ACHN (cell line): ENCODE results near the gene PCDH1.

Experiments
- DNase-seq: peaks from one replicate; pipeline ENCODE4 v3.0.0-alpha.2; 2015
- in situ Hi-C: cut with HindIII; loops from 2 replicates; pipeline ENCODE4 v1.10.0; 2017; ENCODE audit warnings: low sequenced_read_pairs, low pct_ligation_motif_present, low pct_unique_long_range_greater_than_20kb

PCDH1 gene

DNA sequence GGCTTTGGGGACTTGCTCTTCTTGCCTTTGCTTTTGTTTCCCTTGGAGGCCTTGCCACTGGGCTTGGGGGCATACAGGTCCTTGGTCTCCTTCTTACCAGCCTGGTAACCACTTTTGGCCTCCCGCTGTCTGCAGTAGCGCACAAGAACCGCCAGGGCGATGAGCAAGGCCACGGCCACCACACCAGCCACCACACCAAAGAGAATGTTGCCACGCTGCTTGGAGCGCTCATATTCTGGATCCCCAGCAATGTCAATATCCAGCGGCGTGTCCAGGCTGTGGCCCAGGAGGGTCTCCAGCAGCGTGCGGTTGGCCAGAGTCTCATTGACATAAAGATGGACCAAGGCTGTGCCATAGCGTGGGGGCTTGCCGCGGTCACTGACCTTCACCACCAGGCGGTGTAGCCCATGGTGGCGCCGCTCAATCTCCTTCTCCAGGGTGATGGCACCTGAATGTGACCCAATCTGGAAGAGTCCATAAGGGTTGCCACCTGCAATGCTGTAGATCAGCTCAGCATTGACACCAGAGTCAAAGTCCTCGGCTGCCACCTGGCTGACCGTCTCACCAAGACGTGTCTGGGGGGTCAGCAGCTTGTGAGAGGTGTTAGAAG, 14.5 kb downstream of the PCDH1 start:
- in situ Hi-C loops: no loop called here
- no peak for DNase-seq

DNA sequence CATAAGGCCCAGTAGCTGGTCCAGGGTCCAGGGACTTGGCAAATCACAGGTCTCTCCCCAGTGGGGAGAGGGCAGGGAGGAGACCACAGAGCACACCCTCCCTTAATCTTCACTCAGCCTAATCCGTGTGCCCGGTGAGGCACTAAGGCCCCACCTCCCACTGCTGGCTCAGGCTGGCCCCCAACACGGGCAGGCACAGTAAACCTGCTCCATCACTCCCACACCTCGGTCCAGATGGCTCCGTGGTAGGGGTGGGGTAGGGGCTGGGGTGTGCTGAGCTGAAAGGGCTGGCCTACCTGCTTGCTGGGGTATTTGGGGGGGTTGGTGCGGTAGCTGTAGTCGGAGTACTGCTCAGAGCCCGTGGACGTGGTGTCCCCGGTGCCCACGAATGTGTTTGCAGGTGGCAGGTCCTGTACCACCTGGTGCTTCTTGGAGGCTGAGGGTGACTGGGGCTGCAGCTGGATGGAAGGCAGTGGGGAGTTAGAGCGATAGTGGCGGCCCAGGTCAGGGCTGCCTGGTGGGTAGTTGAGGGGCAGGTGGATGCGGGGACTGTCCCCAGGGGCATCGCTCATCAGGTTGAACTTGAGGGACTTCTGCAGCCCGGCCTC, 15.2 kb downstream of the PCDH1 start:
- in situ Hi-C loops: no loop called here
- no peak for DNase-seq

GRCh38 chr5:141861194-141861593, 17.0 kb downstream of the PCDH1 start:
- in situ Hi-C loops: no loop called here
- no peak for DNase-seq

- in situ Hi-C loops: no loop called here
- DNase-seq: no peak
These were observed 20.0 kb downstream of the PCDH1 start for GRCh38 chr5:141858079-141858765.

DNA sequence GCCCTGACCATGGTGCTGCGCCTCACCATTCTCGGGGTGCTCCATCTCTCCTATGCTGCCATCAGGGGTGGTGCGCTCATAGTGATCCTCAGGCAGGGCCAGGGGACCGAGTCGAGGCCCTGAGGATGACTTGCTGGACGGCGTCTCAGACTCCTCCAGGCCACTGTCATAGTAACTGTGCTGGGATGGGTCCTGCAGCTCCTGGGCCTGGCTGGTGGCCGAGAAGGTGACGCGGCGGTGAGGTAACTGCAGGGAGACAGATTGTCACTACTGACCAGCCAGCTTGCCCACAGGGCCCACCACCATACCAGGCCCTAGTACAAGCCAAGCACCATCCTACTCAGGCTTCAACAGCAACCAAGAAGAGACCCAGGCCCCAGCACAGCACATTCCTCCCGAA, 21.0 kb downstream of the PCDH1 start:
- in situ Hi-C loops: no loop called here
- DNase-seq: no peak

GRCh38 chr5:141856037-141856790, 22.0 kb downstream of the PCDH1 start:
- no peak for DNase-seq
- in situ Hi-C loops: no loop called here

DNA sequence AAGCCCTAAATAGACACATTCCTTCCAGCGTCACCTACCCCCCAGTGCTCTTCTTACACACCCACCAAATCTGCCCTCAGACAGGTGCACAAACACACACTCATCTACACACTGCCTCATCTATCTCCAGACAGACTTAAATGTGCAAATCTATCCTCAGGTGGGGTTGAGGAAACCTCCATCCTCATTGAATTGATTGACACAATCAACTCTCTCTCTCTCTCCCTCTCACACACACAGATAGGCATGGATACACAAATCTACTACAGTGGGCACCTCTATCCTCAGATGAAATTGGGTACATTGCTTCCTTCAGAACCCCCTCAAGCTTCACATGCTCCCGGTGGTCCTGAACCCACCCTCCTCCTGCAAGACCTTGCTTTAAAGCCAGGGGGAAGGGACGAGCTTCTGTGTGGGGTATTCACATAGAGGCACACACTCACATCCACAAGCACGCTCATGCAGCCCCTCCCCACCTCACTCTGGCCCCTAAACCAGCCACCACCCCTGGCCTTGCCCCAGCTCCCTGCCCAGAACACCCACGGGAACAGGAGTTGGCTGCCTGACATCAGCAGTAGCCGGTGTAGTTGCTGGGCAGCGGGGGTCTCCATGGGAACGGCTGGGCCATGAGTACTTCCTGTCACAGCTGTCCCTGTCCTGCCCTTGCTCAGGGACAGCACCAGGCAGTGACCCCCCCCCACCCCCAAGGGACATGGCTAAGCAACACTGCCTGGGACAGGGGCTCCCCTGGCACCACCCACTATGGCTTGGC, 22.8 kb downstream of the PCDH1 start:
- DNase-seq: no peak
- in situ Hi-C loops: no loop called here

DNA sequence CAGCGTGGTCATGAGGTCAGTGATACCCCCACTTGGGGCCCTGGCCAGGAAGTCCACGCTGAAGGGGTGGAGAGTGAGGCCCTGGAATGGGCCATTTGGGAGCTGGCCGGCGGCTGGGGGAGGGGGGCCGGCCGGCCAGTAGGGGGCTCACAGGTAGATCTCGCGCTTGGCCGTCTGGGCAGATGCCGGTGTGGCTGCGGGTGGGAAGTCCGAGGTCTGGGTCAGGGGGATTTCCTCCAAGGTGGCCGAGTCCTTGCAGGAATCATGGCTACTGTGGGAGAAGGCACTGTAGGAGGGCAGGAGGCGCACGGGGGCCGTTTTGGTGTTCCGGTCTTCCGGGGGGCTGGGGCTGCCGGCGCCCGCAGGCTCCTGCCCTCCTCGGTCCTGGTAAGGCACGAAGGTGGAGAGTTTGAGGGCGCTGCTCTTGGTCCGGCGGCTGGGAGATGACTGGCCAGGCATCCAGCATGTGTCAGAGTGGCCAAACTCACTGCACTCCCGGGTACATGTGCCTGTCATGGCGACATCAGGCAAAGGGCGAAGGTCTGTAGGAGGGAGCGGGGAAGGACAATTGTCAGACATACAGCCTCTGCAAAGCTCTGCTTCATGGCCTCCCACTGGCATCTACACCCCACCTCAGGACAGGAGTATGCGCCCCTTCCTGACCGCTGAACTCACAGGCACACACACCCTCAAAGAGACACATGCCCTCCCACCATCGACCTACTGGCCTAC, 24.1 kb downstream of the PCDH1 start:
- in situ Hi-C loops: no loop called here
- DNase-seq: no peak

DNA sequence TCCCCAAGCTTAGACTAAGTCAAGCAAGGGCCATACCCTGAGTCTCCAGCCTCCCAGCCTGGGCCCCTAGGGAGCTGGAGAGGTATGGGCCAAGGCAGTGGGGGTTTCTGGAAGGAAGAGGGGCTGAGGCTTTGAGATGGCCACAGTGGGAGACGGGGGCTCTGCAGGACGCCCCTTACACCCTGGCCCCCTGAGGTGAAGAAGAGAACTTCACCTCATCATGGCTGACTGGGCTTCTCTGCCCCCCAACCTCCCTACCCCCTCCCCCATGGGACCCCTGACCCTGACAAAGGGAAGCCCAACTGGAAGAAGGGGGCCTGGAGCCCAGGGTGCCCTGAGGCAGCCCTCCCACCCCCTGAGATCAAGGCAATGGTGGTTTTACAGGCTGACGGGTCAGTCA, 25.8 kb downstream of the PCDH1 start:
- in situ Hi-C loops: no loop called here
- no peak for DNase-seq

DNA sequence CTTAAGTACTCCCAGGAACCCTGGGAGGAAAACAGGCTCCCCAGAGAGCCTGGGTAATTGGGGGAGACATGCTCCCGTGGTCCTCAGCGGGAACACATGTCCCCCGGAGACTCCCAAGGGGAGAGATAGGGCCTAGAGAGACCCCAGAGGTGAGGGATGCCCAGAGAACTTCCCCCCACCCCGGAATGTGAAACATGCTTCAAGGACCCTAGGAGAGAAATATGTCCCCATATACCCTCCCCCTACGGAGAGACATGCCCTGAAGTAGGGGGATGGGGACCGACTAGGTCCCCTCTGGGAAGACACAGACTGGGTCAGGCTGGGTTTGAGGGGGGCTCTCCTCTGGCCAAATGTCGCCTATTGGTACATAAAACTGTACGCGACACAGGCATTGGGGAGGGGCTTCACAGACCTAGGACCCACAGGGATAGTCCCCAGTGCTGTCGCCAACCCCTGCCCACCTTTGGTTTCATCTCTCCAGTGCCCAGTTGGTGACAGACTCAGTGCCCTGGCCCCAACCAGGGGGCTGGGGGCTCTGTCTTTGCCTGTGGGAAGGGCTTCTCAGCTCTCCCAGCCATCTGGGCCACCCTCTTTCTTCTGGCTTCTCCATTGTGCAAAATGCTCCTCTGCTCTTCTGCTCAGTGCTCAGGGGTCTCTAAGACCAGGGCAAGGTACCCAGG, 26.9 kb downstream of the PCDH1 start:
- DNase-seq: no peak
- in situ Hi-C loops: no loop called here

DNA sequence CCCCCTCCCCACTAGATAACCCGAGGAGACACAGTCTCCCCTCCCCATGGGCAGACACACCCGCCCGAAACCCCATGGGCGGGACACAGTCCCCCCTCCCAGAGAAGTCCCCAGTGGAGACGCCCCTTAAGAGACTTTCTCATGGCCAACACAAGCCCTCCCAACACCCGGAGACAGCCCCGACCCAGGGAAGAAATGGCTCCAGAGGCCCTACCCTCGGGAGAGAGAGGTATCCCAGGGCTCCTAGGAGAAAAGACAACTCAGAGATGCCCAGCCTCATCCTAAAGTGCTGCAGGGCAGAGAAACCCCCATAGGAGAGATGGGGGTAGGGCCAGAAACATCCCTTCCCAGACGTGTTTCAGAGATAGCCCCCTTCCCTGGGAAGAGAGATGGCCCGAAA, 27.4 kb downstream of the PCDH1 start:
- in situ Hi-C loops: no loop called here
- DNase-seq: no peak

DNA sequence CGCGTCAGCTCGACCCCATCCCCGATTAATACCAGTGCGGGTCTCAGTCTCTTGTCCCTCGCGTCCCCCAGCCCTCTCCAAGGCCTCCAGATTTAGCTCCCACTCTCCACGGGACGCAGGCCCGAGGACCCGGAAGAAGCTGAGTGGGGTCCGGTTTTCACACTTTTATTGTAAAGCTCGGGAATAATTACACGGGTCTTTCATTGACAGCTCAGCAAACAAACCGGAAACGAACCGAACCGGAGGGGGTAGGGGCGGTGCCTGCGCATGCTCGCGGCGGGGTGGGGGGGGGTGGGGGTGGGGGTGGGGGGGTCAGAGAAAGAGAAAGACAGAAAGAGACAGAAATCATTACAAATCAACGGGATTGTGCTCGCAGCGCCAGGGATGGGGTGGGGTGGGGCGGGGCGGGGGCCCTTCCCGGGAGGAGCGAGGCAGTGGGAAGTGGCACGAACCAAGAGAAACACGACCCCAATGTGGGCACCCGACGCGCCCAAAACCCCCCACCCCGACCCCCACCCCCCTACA, 27.9 kb downstream of the PCDH1 start:
- in situ Hi-C loops: no loop called here
- peak; percentile 30 for DNase-seq

- DNase-seq: peak; percentile 69
- in situ Hi-C loops: no loop called here
These were observed 28.6 kb downstream of the PCDH1 start for GRCh38 chr5:141849415-141850243.

DNA sequence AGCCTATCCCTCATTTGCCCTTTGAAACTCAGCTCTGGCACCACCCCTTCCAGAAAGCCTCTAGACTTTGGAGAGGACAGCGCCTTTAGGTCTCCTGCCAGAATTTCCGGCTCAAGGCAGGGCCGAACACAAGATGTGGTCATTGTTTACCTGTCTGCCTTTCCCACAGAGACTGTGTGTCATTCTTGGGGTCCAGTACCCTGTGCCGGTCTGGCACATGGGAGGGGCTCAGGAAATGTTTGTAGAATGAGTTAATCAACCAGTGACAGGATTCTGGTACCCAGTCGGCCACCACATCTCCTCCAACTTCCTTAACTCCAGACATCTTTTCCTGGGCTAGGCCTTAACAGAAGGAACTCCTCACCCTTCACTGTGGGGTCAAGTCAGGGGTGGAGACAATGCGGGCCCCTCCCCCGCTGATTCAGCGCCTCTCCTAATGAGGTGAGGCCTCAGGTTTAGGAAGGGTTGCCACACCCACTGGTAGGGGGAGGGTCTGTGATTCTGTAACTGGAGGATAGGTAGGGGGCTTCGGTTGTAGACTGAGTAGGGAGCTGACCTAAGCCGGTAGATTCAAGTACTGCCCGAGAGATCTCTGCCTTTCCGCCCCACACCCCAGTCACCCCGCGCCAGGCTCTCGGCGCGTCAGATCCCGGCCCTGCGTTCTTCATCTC, 29.3 kb downstream of the PCDH1 start:
- peak; percentile 46 for DNase-seq
- in situ Hi-C loops: no loop called here

DNA sequence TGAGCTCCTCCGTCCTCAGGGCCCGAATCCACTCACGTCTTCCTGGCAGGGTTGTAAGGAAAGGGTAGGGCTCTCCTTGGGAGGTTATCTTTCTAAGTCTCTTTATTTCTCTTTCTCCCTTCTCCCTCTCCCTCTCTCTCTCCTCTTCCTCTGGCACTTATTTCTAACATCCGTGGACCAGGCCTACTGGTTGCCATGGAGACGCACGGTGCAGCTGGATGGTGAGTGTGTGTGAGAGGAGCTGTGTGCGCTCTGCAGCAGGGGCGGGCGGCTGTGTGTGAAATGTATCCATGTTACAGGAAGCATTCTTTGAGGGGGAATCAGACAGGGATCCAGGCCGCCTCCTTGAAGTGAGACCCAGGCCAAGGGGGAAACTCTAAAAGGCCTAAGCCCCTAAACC, 32.2 kb downstream of the PCDH1 start:
- DNase-seq: no peak
- in situ Hi-C loops: no loop called here

DNA sequence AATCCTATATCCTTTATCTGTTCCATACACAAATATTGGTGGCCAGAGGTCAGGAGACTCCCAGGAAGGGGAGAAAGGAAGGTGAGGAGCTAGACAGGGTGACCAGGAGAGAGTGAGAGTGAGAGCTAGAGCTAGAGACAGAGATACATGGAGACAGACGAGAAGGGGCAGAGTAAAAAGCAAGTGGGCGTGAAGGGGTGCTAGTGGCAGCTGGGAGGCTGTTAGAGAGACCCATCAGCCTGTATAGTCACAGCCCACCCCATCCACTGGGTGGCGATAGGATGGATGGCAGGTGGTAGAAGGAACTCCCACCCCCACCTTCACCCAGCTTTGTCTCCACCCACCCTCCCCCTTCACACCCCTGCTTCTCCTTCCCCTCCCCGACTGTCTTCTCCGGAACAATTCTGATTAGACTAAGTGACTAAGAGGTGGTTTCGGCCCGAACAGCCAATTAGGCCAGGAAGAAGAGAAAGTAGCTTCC, 32.8 kb downstream of the PCDH1 start:
- in situ Hi-C loops: no loop called here
- peak; percentile 8 for DNase-seq
